Urothelium cell line (cell line): Measurements from ENCODE around the gene AMELX.

Experiments used
- DNase-seq: peaks from one replicate; pipeline ENCODE4 v3.0.0; 2011; ENCODE audit warnings: low spot score, mixed read lengths
- FAIRE-seq: peaks from 2 replicates; lab custom pipeline; 2011; peaks lifted over from hg19 to GRCh38; lab: Jason Lieb, UNC

Gene AMELX

DNA sequence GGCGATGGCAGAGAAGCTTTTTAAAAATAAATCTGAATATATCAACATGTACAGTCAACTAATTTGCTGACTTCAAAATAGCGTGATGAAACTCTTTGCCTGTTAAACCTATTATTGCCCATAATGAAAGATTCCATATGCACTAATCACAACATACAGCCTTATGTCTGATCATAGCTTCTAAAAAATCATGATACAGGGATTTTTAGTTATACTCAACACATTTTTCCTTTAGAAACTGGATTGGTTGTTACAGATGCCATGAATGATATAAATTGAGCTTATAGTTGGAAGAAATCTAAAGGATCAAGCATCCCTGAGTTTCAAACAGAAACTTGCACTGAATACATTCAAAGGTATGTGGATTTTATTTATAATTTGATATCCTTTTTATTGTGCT is at the start of gene AMELX:
TSS of gene AMELX (plus strand) at position 301 of the 400 bp plus-strand sequence. CDS start 1,376 bp downstream, outside the sequence.
- FAIRE-seq (no peak), DNase-seq (no peak)

DNA sequence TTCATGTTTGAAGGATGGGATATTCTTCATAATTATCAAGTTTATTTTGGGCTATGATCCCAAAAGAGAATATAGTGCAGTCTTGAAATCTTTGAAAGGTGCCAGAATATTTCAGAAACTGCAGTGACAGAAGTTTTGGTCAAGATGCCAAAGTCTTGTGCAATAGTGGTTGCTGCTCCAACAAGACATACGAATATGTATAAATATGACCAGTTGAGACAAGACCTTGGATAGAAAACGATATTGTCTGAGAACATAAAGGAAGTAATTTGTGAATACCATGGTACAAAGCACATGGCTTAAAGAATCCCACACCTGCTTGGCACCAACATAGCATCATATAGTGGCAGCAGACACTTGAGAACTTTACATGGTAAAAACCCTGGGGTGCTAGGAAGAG is 48.6 kb upstream of the AMELX start:
- DNase-seq (no peak), FAIRE-seq (no peak)

DNA sequence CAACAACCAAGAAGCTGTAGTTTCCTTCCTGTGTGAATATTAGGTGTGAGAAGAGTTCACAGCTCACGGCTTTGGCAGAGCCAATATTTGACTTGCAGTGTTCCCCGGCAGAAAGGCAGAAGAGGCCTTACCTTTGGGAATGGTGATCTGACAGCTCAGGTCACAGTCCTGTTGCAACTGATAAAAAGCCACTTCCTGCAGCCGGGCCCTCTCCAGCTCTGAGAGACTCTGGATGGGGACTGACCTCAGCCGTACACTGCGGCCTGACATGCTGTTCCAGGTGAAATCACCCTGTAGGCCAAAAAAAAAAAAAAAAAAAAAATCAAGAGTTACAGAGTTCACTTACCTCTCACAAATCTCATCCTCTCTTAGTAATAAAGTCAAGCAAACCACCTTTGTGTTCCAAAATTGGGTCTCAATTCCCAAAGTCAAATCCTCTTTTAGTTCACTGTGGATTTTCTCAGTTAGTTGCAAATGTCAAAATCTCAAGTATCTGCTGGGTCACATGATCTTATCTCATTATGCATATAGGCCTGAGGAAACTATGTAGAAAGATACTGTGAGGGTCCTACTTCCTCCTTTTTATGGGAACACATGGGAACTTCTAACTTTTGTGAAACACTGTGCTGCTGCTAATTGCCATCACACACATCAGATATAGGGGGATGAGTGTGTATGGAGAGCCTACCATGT is 38.6 kb upstream of the AMELX start:
- no peak for DNase-seq
- no peak for FAIRE-seq

DNA sequence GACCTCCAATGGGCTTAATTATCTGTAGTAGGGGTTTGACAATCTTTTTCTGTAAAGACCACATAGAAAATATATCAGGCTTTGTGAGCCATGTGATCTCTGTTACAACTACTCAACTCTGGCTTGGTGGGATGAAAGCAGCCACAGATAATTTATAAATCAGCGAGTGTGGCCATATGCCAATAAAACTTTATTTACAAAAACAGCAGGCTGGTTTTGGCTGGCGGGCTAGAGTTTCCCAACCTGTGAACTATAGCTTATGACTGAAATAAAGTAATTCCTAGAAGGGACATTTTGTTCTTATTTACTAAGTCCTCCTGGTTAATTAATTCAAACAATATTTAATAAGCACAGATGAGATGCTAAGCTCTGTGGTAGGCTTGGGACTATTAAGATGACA is 35.9 kb upstream of the AMELX start:
- DNase-seq (no peak), FAIRE-seq (no peak)

DNA sequence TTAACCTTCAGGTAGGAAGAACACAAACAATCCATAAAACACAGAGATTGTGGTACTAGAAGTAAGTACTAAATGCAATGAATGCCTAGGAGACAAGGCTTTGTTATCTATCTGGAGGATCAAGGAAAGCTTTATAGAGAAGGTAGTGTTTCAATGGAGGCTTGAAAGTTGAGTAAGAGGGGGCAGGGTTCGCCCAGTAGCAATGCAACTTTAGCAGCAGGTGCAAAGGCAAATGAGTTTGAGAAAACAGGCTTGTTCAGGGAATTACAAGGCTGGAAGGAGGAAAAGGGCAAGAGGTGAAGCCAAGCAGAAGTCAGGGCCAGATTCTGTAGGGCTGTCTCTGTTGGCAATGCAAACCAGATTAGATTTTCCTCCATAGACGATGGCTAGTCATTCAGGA is 35.5 kb upstream of the AMELX start:
- DNase-seq (no peak), FAIRE-seq (no peak)

DNA sequence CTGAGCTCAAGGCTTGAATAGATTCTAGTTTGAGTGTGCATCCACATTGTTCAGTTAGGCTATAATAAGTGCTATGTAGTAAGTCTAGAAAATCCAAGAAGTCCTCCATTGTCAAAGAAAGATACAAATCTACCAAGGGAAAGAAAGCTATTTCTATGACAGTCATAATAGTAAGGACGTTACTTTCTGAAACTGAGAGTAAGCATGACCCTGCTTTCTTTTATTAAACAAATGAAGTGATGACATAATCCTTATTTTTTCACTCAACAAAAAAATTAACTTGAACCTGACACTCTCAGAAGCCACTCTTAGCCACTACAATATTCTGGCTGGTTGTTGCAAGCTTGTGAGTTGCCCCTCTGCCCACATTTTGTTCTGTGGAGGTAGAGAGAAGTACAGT is 33.8 kb upstream of the AMELX start:
- DNase-seq (no peak), FAIRE-seq (no peak)

DNA sequence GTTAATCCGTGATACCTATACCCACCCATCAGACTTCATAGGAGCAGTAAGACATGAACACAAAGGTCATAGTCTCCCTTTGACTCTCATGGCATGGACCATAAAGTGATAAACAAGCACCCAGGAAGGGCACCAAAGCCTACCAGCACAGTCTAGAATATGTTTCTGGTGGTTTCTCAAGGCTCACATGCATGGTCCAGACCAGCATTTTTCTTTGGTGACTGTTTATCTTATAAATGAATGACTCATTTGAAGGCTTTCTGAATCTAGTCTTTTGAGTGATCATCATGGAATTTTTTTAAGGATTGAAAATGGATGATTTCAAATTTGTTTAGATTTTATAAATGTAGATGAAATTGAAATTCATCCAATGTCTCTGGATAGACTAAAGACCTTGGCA is 32.0 kb upstream of the AMELX start:
- peak; percentile 12 for DNase-seq
- no peak for FAIRE-seq

DNA sequence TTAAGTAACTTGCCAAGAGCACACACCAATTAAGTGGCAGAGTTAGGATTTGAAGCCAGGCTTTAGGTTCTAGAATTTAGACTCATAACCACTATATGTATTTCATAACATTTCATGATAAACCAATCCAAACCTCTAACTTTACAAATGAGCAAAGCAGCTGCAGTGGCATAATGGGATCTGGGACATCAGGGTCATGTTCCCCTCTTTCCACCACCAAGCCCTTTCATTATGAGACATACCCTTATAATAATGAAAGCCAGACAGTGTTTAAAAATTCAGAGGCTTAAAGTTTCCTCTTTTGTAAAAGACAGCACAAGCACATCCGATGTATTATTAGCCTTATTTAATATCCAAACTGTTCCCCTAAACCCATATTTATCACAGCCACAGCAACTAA is 28.3 kb upstream of the AMELX start:
- FAIRE-seq (no peak), DNase-seq (no peak)

DNA sequence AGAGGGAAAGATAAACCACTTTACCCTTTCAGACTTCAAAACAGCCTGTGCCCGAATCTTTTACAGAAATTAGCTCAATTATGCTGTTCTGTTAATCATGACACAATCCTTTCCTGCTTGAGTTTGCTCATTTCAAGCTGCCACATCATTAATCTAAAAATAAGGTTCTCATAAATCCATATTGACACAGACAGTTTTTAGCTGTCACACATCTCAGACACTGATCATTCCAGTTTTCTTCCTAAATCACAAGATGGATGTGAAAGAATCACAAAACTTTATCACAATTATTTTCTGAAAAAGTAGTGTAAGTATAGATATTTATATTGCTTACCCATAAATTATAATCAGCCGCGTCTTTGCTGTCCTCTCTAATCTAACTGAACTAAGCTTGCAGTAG is 27.9 kb upstream of the AMELX start:
- FAIRE-seq (no peak), DNase-seq (no peak)

DNA sequence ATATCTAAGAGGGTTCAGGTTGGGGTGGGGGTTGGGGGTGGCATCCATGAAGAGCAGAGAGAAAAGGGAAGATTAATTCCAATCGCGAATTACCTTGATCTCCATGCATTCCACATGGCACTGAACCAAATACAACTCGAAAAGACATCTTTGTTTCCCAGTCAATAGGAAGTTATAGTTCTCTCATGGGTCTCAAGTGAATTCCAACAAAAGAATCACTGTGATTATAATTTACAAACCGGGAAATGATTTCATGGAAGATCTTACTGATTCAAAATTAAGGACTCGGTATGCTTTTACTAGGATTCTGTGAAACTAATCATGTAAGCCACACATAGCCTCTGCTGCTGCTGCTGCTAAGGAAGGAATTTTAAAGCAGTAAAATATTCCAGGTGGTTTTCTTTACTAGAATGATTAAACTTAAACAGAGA is 26.6 kb upstream of the AMELX start:
- no peak for FAIRE-seq
- no peak for DNase-seq

DNA sequence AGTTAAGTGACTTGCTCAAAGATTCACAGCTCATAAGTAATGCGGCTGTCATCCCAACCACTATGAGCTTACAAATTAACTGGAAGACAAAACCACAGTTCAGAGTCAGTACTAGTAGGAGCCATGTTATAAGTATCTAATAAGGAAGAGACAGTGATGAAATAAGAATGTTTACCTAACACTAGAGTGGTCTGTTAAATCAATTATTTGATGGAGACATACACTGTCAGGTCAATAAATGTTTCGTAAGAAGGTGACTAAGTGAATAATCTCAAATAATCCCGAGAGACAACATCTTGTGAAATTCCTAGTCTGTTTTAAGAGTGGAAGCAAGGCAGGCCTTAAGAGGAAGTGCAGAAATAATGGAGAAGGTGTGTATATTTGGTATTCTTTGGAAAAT is 25.8 kb upstream of the AMELX start:
- DNase-seq (no peak), FAIRE-seq (no peak)

DNA sequence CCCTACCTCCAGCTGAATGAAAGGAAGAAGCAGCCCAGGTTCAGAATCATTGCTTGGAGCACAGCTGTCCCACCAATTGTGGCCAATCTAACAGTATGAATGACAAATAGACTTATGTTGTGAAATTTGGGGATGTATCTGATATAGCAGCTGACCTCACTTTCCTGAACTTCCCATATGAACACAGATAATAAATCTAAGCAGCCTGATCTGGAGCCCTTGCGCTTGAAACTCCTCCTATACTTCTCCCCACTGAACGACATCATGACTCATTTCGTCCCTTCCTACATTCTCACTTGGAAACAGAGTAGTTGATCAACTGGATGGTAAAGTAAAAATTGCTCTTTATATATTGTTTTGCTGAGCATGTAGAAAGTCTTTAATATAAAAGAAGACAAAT is 24.2 kb upstream of the AMELX start:
- DNase-seq, result no peak
- FAIRE-seq, result no peak

DNA sequence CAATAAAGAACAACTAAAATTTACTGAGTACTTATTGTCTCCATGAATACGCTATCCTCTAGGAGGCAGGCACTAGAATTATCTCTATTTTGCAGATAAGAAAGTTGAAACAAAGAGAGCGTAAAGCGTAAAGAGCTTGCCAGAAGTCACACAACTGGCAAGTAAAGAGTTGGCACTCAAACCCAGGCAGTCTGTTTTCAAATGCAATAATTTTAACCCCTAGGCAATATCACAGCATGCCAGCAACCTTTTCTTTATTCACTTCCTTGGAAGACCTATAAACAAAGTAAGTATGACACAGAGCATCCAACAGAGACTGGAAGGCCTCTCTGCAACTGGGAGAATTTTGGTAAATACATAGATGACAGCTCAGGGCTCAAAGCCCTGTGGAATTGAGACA is 23.2 kb upstream of the AMELX start:
- FAIRE-seq (no peak), DNase-seq (no peak)

DNA sequence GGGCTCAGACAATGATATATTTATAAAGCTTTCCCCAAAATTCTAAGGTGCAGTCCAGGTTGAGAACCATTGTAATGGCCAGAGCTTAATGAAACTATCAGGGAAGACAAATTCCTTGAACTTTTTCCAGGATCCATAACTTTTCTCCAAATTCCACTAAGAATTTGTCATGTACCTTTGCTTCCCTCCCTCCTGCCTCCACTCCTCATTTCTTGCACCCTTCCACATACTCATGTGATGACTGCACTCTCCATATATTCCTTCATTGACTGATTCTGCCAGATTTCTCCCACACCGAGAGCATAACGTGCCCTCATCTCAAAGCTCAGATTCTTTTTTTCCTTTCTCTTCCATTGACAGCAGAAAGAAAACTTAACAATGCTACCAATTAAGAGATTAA is 20.9 kb upstream of the AMELX start:
- FAIRE-seq (no peak), DNase-seq (no peak)

DNA sequence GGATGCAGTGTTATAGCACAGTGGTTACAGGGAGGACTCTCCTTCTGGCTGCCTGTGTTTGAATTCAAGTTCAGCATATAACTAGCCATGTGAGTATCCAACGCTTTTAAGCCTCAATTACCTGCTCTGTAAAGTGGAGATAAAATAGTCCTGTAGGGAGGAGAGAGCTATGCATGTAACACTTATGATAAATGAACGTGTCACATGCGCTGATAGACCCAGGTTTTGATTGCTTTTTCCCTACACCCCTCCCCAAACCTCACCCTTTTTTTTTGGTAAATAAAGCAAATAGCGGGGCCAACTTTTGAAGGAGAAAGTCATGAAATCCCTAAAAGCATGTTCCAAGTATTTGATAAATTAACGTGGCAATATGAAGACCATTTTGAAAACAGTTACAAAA is 20.4 kb upstream of the AMELX start:
- no peak for DNase-seq
- FAIRE-seq, result no peak

DNA sequence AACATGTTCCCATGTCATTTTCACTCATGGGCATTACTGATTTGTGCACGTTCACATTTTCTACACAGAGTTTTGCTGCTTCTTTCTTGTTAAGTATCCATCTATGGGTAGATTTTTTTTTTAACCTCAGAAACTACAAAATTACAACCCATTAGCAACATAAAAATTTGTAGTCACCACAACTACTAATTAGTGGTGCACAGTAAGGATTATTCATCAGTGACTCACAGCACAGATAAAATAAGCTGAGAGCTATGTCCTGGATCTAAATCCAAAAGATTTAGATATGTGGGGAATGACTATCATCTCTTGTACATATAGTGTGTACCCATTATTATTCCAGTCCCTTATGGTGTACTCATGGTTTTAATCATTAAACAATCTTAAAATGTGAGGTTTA is 19.7 kb upstream of the AMELX start:
- FAIRE-seq (no peak), DNase-seq (no peak)

DNA sequence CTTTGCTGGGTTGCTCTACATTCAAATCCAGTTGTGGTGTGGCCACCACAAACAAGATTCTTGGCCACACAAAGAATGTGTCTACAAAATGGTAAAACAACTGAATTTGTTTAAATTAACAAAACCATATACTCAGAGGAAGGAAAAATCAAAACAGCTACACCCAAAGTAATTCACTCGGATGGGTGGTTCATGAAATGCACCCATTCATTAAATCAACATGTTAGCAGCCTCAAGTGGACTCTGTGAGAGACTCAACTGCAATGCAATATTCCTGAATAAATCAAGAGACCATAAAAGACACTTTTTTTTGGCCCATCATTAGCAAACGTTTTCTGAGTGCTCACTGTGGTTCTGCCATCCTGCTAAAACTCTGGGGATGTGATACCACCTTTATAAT is 11.2 kb upstream of the AMELX start:
- FAIRE-seq, result no peak
- DNase-seq, result no peak

DNA sequence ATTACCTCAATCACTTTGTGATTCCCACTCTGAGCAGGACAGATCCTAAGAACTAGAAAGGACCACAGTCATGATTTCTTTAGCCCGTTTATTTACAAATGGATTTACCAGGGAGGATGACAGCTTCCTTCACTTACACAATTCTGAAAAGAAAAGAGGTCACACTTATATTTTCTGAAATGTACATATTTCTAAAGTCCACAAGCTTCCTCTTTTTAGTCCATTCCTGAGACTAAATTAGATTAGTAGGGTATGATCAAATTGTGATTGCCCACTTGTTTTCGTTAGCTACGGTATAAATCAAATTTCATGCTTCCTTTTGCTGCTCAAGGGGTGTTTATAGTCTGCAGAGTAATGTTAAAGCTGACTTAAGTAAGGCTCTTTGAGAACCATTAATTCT is 7.6 kb upstream of the AMELX start:
- no peak for DNase-seq
- FAIRE-seq, result no peak

DNA sequence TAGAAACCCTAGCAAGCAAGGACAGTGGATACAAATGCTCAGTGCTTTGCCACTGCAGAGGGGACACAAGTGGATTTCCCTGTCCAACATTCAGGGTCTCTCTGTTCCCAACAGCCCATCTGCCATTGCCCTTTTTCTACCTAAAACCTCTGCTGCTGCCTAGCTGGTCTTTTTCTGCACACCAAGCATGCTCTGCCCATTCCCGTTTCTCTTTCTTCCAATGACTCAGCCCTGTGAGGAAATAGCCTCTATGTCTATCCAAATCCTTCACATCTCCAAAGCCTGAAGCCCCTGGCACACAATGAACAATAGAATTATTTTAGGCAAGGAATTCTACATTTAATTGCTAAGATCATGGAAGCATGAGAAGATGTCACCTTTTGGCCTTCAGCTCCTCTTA is 5.7 kb upstream of the AMELX start:
- FAIRE-seq (no peak), DNase-seq (no peak)

DNA sequence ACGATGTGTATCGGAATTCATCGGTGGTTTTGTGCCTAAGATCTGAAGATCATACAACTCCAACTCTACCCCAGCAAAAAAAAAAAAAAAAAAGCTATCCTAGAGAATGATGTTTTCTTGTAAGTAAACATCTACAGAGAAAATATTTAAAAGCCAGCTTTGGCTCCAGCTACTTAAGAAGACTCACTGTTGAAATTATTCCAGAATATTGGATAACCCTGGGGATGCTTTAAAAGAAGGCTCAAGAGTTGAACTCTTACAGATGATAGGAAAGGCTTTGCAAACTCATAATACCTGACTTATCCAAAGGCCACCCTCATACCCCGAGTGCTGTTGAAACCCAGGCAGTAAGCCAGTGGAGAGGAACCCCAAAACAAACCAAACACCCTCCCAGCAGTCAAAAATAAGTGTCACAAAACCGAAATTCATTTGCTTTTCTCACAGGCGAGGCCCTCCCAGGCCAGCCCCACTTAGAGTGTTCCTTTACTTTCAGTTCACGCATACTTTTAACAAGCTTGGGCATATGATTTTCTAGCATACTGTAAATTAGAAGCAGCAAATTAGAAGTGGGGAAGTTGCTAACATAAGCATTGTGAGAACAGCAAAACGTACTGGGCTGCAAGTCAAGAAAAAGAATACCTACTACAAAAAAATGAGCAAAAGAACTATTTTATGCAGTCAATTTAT is 2.7 kb upstream of the AMELX start:
- FAIRE-seq, result no peak
- no peak for DNase-seq

DNA sequence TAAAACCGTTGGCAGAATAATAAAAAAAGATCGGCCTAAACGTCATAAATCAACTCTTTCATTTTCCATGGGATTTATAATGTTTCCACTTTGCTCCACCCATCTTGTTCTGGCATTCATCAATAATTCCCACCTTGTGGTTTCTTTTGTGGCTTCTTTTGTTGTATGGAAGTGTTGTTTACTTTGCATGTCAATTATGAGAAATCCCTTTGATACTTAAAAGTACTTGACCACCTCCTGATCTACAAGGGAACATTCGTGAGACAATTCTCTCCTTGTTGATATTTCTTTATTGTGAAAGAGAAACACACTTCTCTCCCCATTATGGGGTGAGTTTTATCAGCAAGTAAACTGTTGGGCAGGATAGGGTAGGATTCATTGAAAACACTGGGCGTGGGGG is 2.8 kb downstream of the AMELX start:
- FAIRE-seq (no peak), DNase-seq (no peak)

DNA sequence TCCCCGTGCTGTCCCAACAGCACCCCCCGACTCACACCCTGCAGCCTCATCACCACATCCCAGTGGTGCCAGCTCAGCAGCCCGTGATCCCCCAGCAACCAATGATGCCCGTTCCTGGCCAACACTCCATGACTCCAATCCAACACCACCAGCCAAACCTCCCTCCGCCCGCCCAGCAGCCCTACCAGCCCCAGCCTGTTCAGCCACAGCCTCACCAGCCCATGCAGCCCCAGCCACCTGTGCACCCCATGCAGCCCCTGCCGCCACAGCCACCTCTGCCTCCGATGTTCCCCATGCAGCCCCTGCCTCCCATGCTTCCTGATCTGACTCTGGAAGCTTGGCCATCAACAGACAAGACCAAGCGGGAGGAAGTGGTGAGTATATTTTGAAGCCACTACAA is 5.4 kb downstream of the AMELX start:
- FAIRE-seq (no peak), DNase-seq (no peak)

DNA sequence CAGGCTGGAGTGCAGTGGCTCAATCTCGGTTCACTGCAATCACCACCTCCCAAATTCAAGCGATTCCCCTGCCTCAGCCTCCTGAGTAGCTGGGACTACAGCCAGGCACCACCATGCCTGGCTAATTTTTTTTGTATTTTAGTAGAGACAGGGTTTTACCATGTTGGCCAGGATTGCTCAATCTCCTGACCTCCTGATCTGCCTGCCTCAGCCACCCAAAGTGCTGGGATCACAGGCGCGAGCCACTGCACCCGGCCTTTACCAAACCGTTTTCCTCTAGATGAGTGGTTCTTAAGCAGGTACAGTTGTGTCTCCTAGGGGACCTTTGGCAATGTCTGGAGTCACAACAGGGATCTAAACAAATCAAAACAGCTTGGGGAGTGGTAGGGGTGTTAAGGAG is 11.6 kb downstream of the AMELX start:
- FAIRE-seq (no peak), DNase-seq (no peak)
